Measurements from ENCODE around the gene KANSL3.

- TF ChIP-seq, protein P1, sequence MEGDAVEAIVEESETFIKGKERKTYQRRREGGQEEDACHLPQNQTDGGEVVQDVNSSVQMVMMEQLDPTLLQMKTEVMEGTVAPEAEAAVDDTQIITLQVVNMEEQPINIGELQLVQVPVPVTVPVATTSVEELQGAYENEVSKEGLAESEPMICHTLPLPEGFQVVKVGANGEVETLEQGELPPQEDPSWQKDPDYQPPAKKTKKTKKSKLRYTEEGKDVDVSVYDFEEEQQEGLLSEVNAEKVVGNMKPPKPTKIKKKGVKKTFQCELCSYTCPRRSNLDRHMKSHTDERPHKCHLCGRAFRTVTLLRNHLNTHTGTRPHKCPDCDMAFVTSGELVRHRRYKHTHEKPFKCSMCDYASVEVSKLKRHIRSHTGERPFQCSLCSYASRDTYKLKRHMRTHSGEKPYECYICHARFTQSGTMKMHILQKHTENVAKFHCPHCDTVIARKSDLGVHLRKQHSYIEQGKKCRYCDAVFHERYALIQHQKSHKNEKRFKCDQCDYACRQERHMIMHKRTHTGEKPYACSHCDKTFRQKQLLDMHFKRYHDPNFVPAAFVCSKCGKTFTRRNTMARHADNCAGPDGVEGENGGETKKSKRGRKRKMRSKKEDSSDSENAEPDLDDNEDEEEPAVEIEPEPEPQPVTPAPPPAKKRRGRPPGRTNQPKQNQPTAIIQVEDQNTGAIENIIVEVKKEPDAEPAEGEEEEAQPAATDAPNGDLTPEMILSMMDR (optimal IDR thresholded peaks at IDR 0.05 in 1 of 3, IDR thresholded peaks at IDR 0.05 in 1 of 3, conservative IDR thresholded peaks at IDR 0.05 in 1 of 3; ENCODE audit: extremely low read depth in 1 of 3, insufficient read depth in 2 of 3, low read length in 3 of 3) = no peak
- no peak for TF ChIP-seq EZH2 (IDR thresholded peaks at IDR 0.05; ENCODE audit: low read length)
Observed at GRCh38 chr2:96616535-96616934, 21.6 kb downstream of the KANSL3 start.
